Measurements from ENCODE around the gene KDM1A.

Gene KDM1A

DNA sequence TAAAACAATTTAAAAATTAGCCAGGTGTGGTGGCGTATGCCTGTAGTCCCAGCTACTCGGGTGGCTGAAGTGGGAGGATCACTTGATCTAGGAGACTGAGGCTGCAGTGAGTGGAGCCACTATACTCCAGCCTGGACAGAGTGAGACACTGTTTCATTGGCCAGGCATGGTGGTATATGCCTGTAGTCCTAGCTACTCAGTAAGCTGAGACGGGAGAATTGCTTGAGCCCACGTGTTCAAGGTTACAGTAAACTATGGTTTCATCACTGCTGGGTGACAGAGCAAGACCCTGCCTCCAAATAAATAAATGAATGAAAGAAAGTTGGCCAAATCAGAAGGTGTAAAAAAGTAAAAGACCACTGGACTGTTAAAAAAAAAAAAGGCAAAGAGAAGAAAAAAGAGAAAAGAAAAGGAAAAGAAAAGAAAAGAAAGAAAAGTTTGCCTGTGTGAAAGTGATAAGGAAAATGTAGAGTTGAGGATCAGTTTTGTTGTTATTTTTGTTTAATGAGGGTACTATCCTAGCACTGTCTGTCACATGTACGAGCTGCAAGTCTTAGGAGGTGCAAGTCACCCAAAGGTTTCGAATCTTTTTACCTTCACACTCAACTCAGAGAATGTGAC is 97.1 kb downstream of the KDM1A start:
- H3K4me3 Mint-ChIP-seq, result no peak overlapping the region
- H3K27ac Mint-ChIP-seq, result no peak overlapping the region
- no peaks in the 10 kb centered on the region for H3K27me3 Mint-ChIP-seq
- no peak for DNase-seq
- no peaks in the 10 kb centered on the region for H3K9me3 Mint-ChIP-seq
- CTCF ChIA-PET, result no interaction called here
- peaks cover 6% of the 10 kb centered on the region for H3K36me3 Mint-ChIP-seq
- peaks cover 70% of the 10 kb centered on the region for H3K4me1 Mint-ChIP-seq

DNA sequence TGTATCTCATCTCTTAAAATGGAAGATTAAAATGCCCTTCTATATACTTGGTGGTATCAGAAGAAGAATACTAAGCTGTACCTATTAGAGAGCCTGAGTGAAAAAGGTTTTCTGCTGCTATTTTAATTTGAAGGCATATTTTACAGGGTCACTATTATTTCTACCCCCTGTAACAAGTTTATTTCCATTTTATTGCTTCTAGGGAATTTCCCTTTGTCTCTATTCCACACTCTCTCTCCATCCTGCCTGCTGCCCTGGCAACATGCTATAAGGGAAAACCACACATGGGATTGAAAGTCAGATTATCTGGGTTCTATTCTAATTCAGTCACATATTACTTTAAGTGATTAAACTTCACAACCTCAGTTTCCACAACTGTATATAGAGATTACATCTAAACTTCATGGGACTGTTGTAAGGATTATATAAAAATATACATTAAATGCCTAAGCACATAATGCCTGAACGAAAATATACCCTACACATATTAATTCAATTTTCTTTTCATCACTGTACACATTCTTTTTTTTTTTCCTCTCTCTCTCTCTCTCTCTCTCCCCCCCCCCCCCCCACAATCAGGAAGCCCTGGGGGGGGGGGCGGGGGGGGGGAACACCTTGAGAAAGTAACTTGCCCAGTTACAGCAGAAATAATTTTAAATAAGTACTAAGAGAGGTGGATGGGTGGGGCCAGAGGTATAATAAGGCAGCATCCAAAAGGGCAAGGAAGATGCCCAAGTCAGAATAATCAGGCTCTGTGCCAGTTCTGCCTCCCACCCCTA is 97.8 kb downstream of the KDM1A start:
- Mint-ChIP-seq H3K36me3 (peaks cover 6% of the 10 kb centered on the region), H3K4me3 (no peak overlapping the region), H3K27me3 (no peaks in the 10 kb centered on the region), H3K4me1 (peaks cover 63% of the 10 kb centered on the region), H3K9me3 (no peaks in the 10 kb centered on the region), H3K27ac (no peak overlapping the region)
- CTCF ChIA-PET, result no interaction called here
- no peak for DNase-seq

DNA sequence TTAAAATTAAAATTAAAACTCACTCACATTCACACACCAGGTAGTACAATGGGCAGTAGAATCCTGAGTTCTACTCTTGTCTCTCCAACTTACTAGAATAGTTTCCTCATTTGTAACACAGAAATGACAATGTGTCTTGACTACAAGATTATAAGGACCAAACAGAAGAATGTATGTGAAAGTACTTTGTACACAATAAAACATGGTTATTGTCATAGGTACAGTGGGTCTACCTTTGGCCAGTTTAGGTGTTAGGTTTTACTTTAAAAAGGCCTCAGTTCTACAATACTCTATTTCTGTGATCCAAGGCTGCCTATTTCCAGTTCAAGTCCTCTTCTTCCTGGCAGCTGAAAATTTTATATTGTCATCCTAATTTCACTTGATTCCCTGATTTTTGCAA is 99.1 kb downstream of the KDM1A start:
- Mint-ChIP-seq H3K4me3 (no peak overlapping the region), H3K27me3 (no peaks in the 10 kb centered on the region), H3K36me3 (peaks cover 6% of the 10 kb centered on the region), H3K9me3 (no peaks in the 10 kb centered on the region), H3K27ac (peak overlapping the region; percentile 85), H3K4me1 (peaks cover 55% of the 10 kb centered on the region)
- no peak for DNase-seq
- CTCF ChIA-PET, result interaction anchor here (1.1 to 3.4 kb wide), 3 partner anchors 19 to 66 kb away, joined by 4 to 23 read pairs (median 19); no protein-coding TSS in a partner anchor

DNA sequence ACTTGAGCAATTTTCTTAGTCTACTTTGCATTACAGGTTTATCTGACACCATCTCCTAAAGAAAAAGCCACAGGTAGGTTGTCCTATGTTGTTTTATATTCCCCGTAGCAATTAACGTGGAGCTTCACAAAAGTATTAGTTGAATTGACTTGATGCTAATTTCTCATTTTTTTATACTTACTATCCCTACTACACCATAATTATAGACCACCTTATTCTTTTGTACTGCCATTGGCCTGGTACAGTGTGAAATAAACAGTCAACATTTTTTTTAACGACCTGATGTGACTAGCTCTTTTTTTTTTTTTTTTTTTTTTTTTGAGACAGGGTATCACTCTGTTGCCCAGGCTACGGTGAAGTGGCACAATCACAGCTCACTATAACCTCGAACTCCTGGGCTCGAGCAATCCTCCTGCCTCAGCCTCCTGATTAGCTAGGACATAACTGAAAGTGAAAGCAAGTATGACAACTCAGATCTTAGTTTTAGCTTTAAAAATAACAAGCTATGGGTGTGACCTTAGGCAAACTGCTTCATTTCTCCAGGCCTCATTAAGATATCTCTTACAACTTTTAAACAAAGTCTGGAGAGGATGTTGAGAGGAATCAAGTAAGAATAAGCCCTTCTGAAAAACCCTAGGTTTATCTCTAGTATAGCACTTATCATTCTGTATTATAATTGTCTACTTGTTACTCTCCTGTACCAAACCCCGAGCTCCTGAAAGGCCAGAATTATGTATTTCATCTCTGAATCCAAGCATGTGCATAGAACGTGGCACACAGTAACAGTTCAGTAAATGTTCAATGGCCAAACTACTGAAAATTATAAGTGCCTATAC is 99.9 kb downstream of the KDM1A start:
- Mint-ChIP-seq H3K4me3 (peak overlapping the region; percentile 48), H3K4me1 (peaks cover 57% of the 10 kb centered on the region)
- peak; percentile 62 for DNase-seq

DNA sequence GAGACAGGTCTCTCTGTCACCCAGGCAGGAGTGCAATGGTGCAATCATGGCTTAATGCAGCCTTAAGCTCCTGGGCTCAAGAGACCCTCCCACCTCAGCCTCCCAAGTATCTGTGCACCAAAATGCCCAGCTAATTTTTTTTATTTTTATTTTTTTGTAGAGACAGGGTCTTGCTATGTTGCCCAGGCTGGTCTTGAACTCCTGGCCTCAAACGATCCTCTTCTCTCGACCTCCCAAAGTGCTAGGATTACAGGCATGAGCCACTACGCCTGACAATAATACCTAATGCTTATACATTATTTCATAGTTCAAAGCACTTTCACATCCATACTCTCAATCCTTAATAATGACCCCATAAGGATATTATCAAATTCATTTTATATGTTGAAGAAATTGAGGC is 101.1 kb downstream of the KDM1A start:
- CTCF ChIA-PET, result interaction anchor here (1.1 to 3.4 kb wide), 5 partner anchors 12 to 65 kb away, joined by 3 to 23 read pairs (median 5); no protein-coding TSS in a partner anchor
- Mint-ChIP-seq H3K27ac (peak overlapping the region; percentile 59), H3K27me3 (no peaks in the 10 kb centered on the region), H3K36me3 (peaks cover 6% of the 10 kb centered on the region), H3K9me3 (no peaks in the 10 kb centered on the region), H3K4me3 (no peak overlapping the region), H3K4me1 (peaks cover 56% of the 10 kb centered on the region)
- DNase-seq, result no peak

More for the DNA sequence above, 99.9 kb downstream of the KDM1A start:
- peak overlapping the region; percentile 85 for H3K27ac Mint-ChIP-seq
- CTCF ChIA-PET, result interaction anchor here (0.6 to 3.4 kb wide), 7 partner anchors 11 to 814 kb away, joined by 3 to 23 read pairs (median 4); no protein-coding TSS in a partner anchor
- H3K9me3 Mint-ChIP-seq, result no peaks in the 10 kb centered on the region
- peaks cover 6% of the 10 kb centered on the region for H3K36me3 Mint-ChIP-seq
- no peaks in the 10 kb centered on the region for H3K27me3 Mint-ChIP-seq

DNA sequence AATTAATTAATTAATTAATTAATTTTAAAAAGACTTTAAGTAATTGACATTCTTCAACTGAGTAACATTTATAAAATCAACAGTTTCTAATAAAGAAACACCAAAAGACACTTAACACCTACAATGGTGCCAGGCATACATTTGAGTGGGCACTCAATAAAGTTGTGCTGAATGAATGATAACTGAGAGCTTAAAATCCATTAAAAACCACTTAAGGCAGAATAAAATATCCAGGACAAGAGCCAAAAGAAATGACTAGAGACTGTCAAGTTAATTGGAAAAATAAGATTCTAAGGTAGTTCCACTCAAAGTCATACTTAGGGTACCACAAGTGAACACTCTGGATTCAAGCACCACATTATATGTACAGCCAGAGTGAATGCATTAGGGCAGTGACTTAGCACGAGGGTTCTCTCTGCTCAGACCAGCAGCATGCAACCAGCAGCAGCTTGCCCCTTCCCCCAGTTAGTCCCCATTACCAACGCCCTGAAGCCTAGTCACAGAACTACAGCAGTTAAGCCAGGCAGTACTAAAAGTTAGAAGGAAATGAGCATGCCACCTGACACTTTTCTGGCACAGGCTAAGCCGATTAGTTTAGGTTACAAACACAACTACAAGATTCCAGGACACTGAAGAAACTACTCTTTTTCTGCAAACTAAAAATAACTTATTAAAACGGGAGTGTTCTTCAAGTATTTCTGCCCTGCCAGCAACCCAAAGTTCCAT is 102.9 kb downstream of the KDM1A start:
- no peak for DNase-seq
- H3K4me1 Mint-ChIP-seq, result peaks cover 52% of the 10 kb centered on the region
- CTCF ChIA-PET, result no interaction called here
- H3K27ac Mint-ChIP-seq, result no peak overlapping the region
- no peaks in the 10 kb centered on the region for H3K27me3 Mint-ChIP-seq
- H3K9me3 Mint-ChIP-seq, result no peaks in the 10 kb centered on the region
- H3K4me3 Mint-ChIP-seq, result no peak overlapping the region
- H3K36me3 Mint-ChIP-seq, result peaks cover 6% of the 10 kb centered on the region

DNA sequence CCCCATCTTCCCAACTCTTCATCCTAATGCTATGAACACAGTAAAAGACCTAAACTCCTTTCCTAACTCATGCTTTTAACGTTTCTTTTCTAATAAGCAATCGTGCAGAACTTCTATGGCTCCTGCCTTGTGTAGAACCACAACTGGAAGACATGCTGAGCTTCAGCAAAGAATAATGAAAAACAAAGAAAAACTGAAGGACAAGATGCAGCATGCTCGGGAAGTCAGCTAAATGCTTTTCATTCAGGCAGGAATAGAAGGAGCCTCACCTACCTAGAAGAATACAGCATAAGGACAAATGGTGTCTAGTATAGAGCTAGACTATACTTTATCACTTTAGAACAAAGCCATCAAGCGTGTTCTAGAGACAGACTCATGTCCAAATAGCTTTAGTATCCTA is 103.5 kb downstream of the KDM1A start:
- CTCF ChIA-PET, result interaction anchor here (0.8 kb wide), 1 partner anchor 62 kb away, joined by 4 read pairs; no protein-coding TSS in a partner anchor
- Mint-ChIP-seq H3K36me3 (peaks cover 6% of the 10 kb centered on the region), H3K9me3 (no peaks in the 10 kb centered on the region), H3K27ac (no peak overlapping the region), H3K27me3 (no peaks in the 10 kb centered on the region), H3K4me1 (peaks cover 49% of the 10 kb centered on the region), H3K4me3 (no peak overlapping the region)
- no peak for DNase-seq

DNA sequence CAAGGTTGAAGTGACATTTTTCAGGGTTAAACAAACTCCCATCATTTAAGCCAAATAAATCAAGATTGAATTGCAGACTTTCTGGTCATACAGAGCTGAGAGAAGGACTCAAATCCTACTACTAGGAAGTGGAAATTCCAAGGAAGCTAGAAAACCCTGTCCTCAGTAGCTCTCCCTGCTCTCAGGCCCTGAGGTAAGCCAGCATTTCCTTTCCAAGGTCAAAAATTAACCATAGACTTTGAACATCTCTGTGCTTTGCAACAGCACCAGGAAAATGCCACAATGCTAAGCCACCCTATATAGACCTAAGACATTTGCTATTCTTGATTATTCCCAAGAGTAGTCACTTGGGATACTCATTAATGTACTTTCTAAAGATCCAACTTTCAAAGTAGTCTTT is 104.3 kb downstream of the KDM1A start:
- DNase-seq, result no peak
- CTCF ChIA-PET, result interaction anchor here (0.8 kb wide), 1 partner anchor 61 kb away, joined by 4 read pairs; no protein-coding TSS in a partner anchor
- peaks cover 5% of the 10 kb centered on the region for H3K36me3 Mint-ChIP-seq
- H3K9me3 Mint-ChIP-seq, result no peaks in the 10 kb centered on the region
- H3K4me1 Mint-ChIP-seq, result peaks cover 46% of the 10 kb centered on the region
- H3K27me3 Mint-ChIP-seq, result no peaks in the 10 kb centered on the region
- no peak overlapping the region for H3K4me3 Mint-ChIP-seq
- no peak overlapping the region for H3K27ac Mint-ChIP-seq

DNA sequence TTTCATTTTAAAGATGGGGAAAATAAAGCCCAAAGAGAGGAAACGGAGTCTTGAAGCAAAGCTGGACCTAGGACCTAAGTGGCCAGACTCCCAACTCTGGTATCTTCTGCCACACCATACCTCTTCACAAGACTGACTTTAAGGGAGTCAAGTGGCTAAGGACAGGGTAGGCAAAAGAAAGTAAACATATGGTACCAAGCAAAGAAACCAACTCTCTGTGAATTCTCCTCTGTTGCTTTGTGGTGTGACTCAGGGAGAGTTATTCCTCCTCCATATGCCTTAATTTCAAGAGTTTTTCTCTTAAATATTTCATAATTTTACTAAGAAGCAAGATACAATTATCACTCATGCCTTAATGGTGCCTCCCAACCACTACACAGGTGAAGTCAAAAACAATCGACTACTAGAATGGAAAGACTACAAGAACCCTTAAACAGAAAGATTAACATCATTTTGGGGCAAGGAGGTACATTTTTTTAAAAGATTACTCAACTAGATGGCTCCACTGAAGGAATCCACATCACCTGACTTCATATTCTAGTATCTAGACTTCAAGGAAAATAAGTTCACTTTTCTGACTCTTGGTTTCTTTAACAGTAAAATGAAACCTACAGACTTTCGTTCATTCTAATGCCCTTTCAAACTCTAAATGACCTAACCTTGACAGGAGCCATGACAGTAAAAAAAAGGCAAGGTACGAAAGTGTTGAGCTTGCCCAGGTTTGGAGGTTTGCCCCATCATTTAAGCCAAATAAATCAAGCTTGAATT is 105.2 kb downstream of the KDM1A start:
- peak overlapping the region; percentile 19 for H3K27ac Mint-ChIP-seq
- peaks cover 37% of the 10 kb centered on the region for H3K4me1 Mint-ChIP-seq
- CTCF ChIA-PET, result interaction anchor here (1.1 to 1.8 kb wide), 2 partner anchors 24 to 60 kb away, joined by 5 to 7 read pairs; no protein-coding TSS in a partner anchor
- no peaks in the 10 kb centered on the region for H3K9me3 Mint-ChIP-seq
- no peak overlapping the region for H3K4me3 Mint-ChIP-seq
- DNase-seq, result no peak
- peaks cover 1% of the 10 kb centered on the region for H3K36me3 Mint-ChIP-seq
- no peaks in the 10 kb centered on the region for H3K27me3 Mint-ChIP-seq

DNA sequence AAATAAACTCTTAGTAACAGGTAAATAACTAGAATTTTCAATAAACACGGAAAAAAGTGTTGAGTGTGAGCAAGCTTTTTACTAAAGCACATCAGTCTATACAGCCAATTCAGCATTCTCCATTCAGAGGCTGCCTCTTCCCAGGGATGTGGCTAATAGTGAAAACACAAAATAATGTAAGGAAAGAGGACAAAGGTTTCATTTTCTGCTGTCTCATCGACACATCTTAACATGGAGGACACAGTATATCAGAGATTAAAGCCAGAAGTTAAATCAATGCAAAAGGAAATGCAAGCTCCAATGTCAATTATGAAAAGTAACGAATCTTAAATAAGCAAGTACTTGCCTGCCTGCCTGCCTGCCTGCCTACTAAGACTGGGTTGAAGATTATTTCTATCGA is 106.2 kb downstream of the KDM1A start:
- no peaks in the 10 kb centered on the region for H3K9me3 Mint-ChIP-seq
- H3K4me1 Mint-ChIP-seq, result peaks cover 29% of the 10 kb centered on the region
- DNase-seq, result no peak
- no peak overlapping the region for H3K4me3 Mint-ChIP-seq
- H3K27ac Mint-ChIP-seq, result no peak overlapping the region
- CTCF ChIA-PET, result interaction anchor here (1.1 to 1.8 kb wide), 2 partner anchors 25 to 59 kb away, joined by 5 to 7 read pairs; no protein-coding TSS in a partner anchor
- no peaks in the 10 kb centered on the region for H3K27me3 Mint-ChIP-seq
- H3K36me3 Mint-ChIP-seq, result peaks cover 1% of the 10 kb centered on the region

DNA sequence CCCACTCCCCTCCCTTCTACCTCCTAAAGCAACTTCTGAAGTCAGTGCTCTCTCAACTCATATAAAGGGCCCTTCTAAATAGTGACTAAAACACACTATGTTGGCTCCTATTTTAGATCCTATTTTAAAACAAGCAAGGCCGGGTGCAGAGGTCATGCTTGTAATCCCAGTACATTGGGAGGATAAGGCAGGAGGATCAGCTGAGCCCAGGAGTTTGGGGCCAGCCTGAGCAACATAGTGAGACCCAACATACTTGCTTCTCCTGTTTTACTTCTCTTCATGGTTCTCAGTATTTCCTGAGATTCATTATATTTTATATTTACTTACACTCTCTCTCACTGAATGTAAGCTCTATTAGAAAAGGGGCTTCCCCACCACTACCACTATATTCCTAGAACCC is 106.9 kb downstream of the KDM1A start:
- Mint-ChIP-seq H3K4me3 (no peak overlapping the region), H3K27ac (no peak overlapping the region), H3K9me3 (no peaks in the 10 kb centered on the region), H3K36me3 (peaks cover 1% of the 10 kb centered on the region), H3K4me1 (peaks cover 25% of the 10 kb centered on the region), H3K27me3 (no peaks in the 10 kb centered on the region)
- CTCF ChIA-PET, result interaction anchor here (0.6 to 1.3 kb wide), 2 partner anchors 10 to 508 kb away, joined by 3 read pairs; no protein-coding TSS in a partner anchor
- no peak for DNase-seq

DNA sequence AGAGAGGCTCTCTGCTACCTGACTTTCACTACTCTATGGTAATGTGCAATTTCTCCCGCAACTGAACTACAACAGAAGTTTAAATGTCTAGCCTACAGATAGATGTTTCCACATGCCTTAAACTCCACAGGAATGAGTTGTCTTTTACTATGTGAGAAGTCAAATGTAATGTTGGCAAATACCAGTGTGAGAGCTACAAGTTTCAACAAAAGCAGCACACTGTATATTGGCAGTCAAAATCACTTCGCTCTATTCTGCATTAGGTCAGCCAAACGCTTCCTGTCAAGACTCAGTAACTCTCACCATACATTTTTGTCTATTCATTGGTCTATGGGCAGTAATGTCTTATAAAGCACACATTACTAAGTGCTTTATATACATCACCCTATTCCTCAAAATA is 107.5 kb downstream of the KDM1A start:
- Mint-ChIP-seq H3K27ac (no peak overlapping the region), H3K4me1 (peaks cover 25% of the 10 kb centered on the region), H3K9me3 (no peaks in the 10 kb centered on the region), H3K4me3 (no peak overlapping the region), H3K27me3 (no peaks in the 10 kb centered on the region), H3K36me3 (peaks cover 1% of the 10 kb centered on the region)
- DNase-seq, result no peak
- CTCF ChIA-PET, result interaction anchor here (0.6 to 1.3 kb wide), 2 partner anchors 9 to 508 kb away, joined by 3 read pairs; no protein-coding TSS in a partner anchor

DNA sequence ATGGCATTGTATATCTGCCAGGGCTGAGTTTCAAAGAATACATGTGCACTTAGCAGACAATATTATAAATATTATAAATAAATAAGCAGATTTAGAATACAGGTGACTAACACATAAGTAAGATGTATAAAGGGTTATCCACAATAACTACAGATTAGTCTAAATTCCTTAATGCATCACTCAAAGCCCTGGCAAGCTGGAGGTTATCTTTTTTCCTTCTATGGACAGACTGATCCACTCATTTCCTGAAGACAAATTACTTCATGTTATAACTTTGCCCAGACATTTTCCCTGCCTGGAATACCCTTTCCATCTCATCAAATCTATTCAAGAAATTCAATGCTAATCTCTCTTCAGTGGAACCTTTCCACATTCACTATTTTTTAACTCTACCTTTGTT is 110.6 kb downstream of the KDM1A start:
- no peak for DNase-seq
- no peak overlapping the region for H3K4me3 Mint-ChIP-seq
- no peaks in the 10 kb centered on the region for H3K9me3 Mint-ChIP-seq
- no peaks in the 10 kb centered on the region for H3K27me3 Mint-ChIP-seq
- CTCF ChIA-PET, result no interaction called here
- no peak overlapping the region for H3K27ac Mint-ChIP-seq
- H3K4me1 Mint-ChIP-seq, result peaks cover 11% of the 10 kb centered on the region
- peaks cover 1% of the 10 kb centered on the region for H3K36me3 Mint-ChIP-seq

Measured in activated naive CD4-positive, alpha-beta T cell treated with anti-CD3 and anti-CD28 coated beads, Interleukin-2, amount 10 ng/mL, durations not matched to agents 7 days and 5 days (primary cell).